HL-60 (cell line): ENCODE measurements around the gene SARM1.

Experiments
- DNase-seq, 2 experiments: peaks; one replicate each; pipeline ENCODE4 v3.0.0-alpha.2; 2010 to 2020; ENCODE audit warnings: low read depth in 1 of 2, low spot score in 1 of 2
- H3K27ac ChIP-seq: fragments of 250-450 bp; sonication (Bioruptor Pico); replicated peaks from 2 replicates; pipeline ENCODE4 v1.5.1; 2020; ENCODE audit warnings: mild to moderate bottlenecking, moderate library complexity
- H3K27me3 ChIP-seq: fragments of 250-450 bp; sonication (Bioruptor Pico); 2 replicates; pipeline ENCODE4 v1.5.1; 2021; ENCODE audit warnings: mild to moderate bottlenecking, moderate library complexity; ENCODE audit not compliant: insufficient read depth, poor library complexity, severe bottlenecking
- H3K4me3 ChIP-seq: replicated peaks from 2 replicates; pipeline ENCODE4 v1.5.1; 2011; ENCODE audit warnings: mild to moderate bottlenecking, control low read depth, low read length; ENCODE audit not compliant: insufficient read depth
- GABPA ChIP-seq: IDR thresholded peaks from 2 replicates; pipeline ENCODE4 v1.6.1; 2012; ENCODE audit warnings: low read depth
- POLR2AphosphoS5 ChIP-seq: IDR thresholded peaks from 2 replicates; pipeline ENCODE4 v1.6.1; 2012; ENCODE audit warnings: low read depth
- SPI1 ChIP-seq: IDR thresholded peaks from 2 replicates; pipeline ENCODE4 v1.6.1; 2012; ENCODE audit warnings: low read depth, mild to moderate bottlenecking, borderline replicate concordance
- TF ChIP-seq, protein P1 (sequence below): IDR thresholded peaks from one replicate; pipeline ENCODE4 v1.5.1; 2011; ENCODE audit warnings: low read length, control low read depth, inconsistent platforms; ENCODE audit not compliant: insufficient read depth
- TF ChIP-seq, protein P2 (sequence below): IDR thresholded peaks from 2 replicates; pipeline ENCODE4 v1.6.1; 2012; ENCODE audit warnings: low read depth; ENCODE audit not compliant: insufficient replicate concordance

The SARM1 gene

DNA sequence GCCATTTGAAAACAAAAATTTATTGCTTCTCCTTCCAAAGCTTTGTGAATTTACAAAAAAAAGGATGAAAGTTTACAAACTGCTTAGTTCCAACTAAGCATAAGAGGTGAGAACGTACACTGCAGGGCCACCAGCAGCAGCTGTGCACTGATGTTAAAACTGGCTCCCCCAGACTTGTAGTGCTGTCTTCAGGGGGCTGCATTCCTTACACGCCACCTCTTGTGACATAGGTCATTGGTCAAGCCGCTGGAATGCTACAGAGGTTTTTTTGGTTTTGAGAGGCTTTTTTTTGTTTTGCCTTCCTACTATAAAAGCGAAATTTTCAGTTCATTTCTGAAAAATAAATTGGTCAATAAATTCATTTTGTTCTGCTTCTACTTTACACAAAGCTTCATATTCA, 43.2 kb upstream of the SARM1 start:
- TF ChIP-seq, protein P1, sequence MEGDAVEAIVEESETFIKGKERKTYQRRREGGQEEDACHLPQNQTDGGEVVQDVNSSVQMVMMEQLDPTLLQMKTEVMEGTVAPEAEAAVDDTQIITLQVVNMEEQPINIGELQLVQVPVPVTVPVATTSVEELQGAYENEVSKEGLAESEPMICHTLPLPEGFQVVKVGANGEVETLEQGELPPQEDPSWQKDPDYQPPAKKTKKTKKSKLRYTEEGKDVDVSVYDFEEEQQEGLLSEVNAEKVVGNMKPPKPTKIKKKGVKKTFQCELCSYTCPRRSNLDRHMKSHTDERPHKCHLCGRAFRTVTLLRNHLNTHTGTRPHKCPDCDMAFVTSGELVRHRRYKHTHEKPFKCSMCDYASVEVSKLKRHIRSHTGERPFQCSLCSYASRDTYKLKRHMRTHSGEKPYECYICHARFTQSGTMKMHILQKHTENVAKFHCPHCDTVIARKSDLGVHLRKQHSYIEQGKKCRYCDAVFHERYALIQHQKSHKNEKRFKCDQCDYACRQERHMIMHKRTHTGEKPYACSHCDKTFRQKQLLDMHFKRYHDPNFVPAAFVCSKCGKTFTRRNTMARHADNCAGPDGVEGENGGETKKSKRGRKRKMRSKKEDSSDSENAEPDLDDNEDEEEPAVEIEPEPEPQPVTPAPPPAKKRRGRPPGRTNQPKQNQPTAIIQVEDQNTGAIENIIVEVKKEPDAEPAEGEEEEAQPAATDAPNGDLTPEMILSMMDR, result no peak
- TF ChIP-seq, protein P2, sequence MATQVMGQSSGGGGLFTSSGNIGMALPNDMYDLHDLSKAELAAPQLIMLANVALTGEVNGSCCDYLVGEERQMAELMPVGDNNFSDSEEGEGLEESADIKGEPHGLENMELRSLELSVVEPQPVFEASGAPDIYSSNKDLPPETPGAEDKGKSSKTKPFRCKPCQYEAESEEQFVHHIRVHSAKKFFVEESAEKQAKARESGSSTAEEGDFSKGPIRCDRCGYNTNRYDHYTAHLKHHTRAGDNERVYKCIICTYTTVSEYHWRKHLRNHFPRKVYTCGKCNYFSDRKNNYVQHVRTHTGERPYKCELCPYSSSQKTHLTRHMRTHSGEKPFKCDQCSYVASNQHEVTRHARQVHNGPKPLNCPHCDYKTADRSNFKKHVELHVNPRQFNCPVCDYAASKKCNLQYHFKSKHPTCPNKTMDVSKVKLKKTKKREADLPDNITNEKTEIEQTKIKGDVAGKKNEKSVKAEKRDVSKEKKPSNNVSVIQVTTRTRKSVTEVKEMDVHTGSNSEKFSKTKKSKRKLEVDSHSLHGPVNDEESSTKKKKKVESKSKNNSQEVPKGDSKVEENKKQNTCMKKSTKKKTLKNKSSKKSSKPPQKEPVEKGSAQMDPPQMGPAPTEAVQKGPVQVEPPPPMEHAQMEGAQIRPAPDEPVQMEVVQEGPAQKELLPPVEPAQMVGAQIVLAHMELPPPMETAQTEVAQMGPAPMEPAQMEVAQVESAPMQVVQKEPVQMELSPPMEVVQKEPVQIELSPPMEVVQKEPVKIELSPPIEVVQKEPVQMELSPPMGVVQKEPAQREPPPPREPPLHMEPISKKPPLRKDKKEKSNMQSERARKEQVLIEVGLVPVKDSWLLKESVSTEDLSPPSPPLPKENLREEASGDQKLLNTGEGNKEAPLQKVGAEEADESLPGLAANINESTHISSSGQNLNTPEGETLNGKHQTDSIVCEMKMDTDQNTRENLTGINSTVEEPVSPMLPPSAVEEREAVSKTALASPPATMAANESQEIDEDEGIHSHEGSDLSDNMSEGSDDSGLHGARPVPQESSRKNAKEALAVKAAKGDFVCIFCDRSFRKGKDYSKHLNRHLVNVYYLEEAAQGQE, result no peak
- no peak for TF ChIP-seq GABPA
- no peak for TF ChIP-seq POLR2AphosphoS5
- TF ChIP-seq SPI1, result no peak
- H3K27ac ChIP-seq, result no peak overlapping the region
- no peak for DNase-seq
- H3K27me3 ChIP-seq, result no peaks in the 10 kb centered on the region
- H3K4me3 ChIP-seq, result no peak overlapping the region

DNA sequence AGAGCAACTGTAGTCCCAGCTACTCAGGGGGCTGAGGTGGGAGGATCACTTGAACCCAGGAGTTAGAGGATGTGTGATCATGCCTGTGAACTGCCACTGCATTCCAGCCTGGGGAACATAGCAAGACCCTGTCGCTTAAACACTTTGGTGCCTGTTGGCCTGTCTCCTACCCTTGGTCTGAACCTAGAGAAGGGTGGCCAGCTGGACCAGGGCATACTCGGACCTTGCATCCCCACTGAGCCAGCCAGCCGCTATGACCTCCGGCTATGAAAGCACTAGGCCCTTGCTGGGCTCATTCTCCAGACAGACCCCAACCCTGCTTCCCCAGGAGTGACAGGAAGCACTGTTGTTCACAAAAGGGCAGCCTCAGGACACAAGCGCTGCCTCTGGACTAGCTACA, 40.8 kb upstream of the SARM1 start:
- H3K27me3 ChIP-seq, result no peaks in the 10 kb centered on the region
- no peak for TF ChIP-seq POLR2AphosphoS5
- TF ChIP-seq, protein P1, result no peak
- TF ChIP-seq SPI1, result no peak
- TF ChIP-seq, protein P2, result no peak
- TF ChIP-seq GABPA, result no peak
- H3K4me3 ChIP-seq, result no peak overlapping the region
- H3K27ac ChIP-seq, result no peak overlapping the region
- DNase-seq, result no peak

DNA sequence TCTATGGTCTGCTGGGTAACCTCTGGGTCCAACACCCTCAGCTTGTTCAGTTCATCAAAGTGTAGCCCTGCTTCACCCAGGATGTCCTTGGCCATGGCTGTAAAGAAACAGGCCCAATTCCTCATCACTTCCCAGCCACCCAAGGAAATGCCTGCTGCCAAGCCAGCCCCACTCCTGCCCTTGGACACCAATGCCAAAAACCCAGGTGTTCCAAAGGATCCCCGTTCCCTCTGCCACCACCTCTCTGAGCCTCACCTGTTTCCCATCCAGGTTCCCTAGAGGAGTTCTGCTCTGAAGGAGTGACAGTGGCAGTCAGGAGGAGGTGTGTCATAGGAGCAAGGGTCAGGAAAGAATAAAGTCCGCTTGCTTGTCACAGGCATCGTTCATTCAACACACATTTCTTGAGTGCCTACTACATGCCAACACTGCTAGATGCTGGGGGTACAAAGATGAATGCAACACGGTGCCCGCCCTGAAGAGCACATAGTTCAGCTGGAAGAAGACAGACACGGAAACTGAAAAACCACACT, 39.5 kb upstream of the SARM1 start:
- H3K4me3 ChIP-seq, result no peak overlapping the region
- no peak for DNase-seq
- H3K27me3 ChIP-seq, result no peaks in the 10 kb centered on the region
- H3K27ac ChIP-seq, result no peak overlapping the region
- TF ChIP-seq, protein P1, result no peak
- TF ChIP-seq POLR2AphosphoS5, result no peak
- TF ChIP-seq, protein P2, result no peak
- no peak for TF ChIP-seq GABPA
- no peak for TF ChIP-seq SPI1
